GM12801 (cell line): Measurements from ENCODE around the gene CASKIN2.

ENCODE experiments used
- TF ChIP-seq, protein P1 (sequence below): IDR thresholded peaks from one replicate; pipeline ENCODE4 v1.5.1; 2011; ENCODE audit warnings: control low read depth; ENCODE audit not compliant: insufficient read length; ENCODE audit errors: extremely low read depth

The CASKIN2 gene

DNA sequence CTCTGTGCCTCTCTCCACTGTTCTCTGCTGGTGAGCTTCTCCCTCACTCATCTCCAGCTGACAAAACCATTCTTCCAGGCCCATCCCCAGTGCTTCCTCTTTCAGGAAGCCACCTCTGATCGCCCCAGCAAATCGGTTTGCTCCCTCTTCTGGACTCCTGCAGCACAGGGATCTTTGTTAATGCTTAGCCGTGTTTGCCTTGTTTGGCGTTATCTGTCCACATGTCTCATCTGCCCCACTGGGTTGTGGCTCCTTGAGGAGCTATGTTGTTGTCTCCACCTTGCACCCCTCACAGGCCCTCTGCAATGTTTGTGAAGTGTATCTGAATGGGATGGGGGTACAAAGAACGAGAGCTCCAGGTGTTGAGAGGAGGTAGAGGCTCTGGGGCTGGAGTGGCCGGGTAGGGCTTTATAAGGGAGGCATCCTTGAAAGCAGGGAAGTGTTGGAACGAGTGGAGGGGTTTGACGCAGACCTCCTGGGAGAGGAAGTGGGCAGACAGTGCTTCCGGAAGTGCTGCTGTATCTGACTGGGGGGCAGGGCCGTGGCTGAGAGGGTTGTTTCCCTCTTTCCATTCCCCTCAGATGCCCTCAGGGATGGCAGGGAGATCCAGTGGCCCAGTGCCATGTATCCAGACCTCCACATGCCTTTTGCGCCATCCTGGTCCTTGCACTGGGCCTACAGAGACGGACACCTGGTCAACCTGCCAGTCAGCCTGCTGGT, 27.8 kb downstream of the CASKIN2 start:
- TF ChIP-seq, protein P1, sequence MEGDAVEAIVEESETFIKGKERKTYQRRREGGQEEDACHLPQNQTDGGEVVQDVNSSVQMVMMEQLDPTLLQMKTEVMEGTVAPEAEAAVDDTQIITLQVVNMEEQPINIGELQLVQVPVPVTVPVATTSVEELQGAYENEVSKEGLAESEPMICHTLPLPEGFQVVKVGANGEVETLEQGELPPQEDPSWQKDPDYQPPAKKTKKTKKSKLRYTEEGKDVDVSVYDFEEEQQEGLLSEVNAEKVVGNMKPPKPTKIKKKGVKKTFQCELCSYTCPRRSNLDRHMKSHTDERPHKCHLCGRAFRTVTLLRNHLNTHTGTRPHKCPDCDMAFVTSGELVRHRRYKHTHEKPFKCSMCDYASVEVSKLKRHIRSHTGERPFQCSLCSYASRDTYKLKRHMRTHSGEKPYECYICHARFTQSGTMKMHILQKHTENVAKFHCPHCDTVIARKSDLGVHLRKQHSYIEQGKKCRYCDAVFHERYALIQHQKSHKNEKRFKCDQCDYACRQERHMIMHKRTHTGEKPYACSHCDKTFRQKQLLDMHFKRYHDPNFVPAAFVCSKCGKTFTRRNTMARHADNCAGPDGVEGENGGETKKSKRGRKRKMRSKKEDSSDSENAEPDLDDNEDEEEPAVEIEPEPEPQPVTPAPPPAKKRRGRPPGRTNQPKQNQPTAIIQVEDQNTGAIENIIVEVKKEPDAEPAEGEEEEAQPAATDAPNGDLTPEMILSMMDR, result no peak

DNA sequence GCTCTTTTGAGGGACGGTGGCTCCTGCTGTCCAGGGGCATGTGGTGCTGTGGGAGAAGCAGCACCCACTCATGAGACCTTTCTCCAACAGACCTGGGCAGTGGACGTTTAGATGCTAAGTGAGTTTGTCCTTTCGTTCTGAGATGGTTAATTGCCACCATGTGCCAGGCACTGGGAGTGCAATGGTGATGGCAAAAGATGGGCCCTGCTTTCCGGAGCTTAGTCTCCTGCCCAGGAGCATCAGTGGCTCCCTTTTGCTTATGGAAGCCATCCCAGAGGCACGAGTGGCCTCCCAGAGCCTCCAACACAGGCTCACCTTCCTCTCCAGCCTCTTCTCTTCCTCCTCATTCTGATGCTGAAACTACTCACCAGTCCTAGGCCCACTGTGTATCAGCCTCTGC, 28.4 kb downstream of the CASKIN2 start:
- TF ChIP-seq, protein P1, result no peak

DNA sequence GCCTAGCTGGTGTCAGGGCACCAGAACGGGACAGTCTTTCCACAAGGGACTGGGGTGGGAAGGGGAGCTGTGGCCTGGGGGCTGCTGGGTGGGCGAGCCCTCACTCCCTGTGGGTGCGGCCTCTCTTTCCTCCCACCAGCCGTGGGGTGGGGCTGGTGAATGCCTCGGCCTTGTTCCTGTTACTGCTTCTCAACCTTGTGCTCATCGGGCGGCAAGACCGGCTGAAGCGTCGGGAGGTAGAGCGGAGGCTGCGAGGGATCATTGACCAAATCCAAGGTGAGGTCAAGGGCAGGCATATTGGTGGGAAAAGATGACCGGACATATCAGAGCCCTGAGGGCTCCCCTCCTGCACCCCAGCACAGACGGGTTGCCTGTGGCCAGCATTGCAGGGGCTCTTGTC, 29.2 kb downstream of the CASKIN2 start:
- TF ChIP-seq, protein P1, result no peak

DNA sequence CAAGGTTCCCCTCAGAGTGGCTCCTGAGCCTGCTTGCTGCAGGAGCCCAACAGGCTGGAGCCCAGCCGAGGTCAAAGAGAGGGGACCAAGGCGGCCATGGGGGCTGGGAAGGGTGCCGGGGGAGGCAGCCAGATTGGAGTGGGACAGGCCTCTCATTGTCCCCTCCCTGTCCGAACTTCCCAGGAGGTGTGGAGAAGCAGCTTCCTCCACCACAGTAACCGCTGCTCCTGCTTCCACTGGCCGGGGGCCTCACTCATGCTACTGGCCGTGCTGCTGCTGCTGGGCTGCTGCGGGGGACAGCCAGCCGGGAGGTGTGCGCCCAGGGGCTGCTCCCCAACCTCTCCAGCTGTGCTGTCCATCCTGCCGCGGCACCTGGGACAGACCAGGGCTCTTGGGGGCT, 29.6 kb downstream of the CASKIN2 start:
- TF ChIP-seq, protein P1, result no peak

DNA sequence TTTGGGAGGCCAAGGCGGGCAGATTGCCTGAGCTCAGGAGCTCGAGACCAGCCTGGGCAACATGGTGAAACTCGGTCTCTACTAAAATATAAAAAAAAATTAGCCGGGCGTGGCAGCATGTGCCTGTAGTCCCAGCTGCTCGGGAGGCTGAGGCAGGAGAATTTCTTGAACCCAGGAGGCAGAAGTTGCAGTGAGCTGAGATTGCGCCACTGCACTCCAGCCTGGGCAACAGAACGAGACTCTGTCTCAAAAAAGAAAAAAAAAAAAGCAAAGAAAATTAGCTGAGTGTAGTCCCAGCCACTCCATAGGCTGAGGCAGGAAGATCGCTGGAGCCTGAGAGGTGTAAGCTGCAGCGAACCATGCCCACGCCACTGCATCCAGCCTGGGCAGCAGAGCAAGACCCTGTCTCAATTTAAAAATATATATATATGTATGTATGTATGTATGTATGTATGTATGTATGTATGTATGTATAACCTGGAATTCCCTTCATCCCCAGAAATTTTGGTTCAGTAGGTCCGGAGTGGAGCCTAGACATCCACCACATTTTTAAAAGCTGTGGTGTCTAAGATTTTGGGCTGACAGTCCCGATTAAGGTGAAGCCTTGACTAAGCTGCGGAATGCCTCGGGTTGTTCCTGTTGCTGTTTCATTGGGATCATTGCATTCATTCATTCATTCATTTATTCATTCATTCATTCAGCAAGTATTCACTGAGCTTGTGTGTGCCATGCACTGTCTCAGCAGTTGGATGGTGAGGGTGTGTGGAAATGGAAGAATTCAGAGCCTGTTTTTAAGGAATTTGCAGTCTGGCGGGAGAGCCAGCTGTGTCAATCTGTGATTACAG, 33.0 kb downstream of the CASKIN2 start:
- TF ChIP-seq, protein P1, result no peak

DNA sequence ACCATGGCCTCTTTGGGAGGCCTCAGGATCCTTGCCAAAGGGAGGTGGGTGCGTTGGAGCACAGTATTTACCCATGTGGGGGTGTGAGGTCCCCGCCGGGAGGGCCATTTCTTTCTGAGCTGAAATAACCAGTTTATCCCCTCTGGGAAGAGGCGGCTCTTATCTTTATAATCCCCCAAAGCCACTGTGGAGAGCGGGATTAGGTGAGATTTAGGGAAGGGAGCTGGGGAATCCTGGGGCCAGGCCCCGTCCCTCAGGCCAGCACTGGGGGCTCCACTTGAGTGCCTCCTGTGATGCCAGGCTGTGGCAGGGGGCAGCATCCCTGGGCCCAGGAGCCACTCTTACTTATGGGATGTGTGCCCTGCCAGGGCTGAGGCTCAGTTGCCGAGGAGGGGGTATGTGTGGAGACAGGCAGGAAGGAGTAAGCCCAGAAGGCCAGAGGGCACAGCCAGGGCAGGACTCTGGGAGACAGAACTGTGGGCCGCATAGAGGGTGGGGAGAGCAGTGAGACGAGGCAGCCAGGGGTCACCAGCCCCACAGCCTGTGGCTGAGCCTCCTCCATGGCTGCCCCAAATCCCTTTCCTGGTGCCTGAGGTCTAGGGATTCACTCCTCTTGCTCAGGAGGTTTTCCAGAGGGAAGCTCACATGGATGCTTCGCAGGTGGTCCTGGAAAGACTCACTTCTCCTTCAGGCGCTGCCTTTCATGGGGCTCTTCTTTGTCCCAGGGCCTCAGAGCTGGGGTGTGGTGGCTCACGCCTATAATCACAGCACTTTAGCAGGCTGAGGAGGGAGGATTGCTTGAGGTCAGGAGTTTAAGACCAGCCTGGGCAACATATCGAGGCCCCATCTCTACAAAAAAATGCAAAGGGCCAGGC, 33.9 kb downstream of the CASKIN2 start:
- TF ChIP-seq, protein P1, result no peak

DNA sequence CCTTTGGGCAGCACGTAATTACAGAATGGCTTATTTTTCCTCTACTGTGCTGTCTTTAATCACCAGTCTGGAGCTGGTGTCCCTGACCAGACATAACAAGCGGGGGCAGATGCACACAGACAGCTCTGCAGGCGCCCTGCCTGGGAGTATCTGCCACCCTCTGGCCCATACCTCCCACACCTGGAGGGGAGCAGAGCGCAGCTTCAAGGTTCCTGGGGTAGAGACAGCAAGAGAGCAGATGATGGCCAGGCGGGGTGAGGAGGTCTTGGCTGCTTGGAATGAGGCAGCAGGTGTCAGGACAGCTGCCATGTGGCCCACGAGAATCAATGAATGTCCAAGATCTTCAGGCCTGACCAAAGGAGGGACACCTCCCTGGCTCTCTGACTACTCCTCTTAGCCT, 35.1 kb downstream of the CASKIN2 start:
- TF ChIP-seq, protein P1, result no peak
